HG03565 (cell line): ENCODE measurements around the gene RC3H2.

Experiments used
- ATAC-seq: cut with Tn5 transposase; IDR thresholded peaks from one replicate; pipeline ENCODE4 v1.9.1; 2021; ENCODE audit warnings: mild to moderate bottlenecking, moderate library complexity; ENCODE audit not compliant: unreplicated experiment

The RC3H2 gene

GRCh38 chr9:122808141-122808540, 97.0 kb downstream of the RC3H2 start:
- ATAC-seq = no peak

DNA sequence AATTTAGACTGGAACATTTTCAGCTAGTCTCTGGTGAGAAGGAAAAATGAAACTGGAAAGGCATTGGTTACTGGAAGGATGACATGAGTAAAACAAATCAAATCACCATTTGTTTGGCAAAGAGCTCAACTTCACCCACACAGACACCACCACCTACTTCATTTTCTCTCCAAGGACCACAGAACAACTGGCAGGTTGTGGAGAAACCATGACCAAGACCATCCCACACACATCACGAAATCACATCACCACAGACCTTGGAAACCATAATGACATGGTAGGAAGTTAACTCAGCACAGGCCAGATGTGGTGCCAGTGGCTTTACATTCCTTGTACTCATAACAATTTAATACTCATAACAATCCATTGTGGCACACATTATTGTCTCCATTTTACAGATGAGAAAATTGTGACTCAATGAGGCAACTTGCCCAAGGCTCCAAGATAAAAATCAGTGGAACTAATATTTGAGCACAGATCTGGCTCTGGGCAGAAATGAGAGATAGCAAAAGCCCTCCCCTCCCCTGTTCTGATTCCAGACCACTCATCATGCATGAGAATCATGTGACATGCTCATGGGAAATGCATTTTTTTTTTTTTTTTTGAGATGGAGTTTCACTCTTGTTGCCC, 97.8 kb downstream of the RC3H2 start:
- no peak for ATAC-seq

DNA sequence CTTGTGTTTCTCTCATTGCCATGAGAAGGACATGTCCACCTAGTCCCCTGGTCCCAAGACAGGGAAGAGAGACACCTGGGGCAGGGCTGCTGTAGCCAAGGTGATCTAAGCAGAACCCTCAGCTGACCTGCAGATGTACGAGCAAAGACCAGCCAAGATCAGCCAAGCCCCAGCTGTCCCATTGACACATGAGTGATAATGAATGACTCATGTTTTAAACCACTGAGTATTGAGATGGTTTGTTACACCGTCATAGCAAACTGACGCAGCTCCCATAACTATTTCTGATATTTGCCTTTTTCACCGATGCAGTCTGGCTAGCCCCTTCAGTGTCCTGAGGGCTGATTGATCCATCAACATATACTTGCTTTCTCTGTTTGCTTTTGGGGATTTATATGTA, 98.5 kb downstream of the RC3H2 start:
- no peak for ATAC-seq

- ATAC-seq = no peak
Measured at GRCh38 chr9:122800066-122801060, 104.8 kb downstream of the RC3H2 start, which contains the start of gene OR1K1. OR1K1 (plus strand) TSS chr9:122800123; CDS start chr9:122800123, 0 bp downstream.

GRCh38 chr9:122797316-122798063, 107.7 kb downstream of the RC3H2 start:
- ATAC-seq = no peak
